Coronary artery (tissue), 2 donors: ENCODE results near the gene C1QB.

Experiments used
- DNase-seq: peaks from one replicate; pipeline ENCODE4 v3.0.0-alpha.2; 2017; ENCODE audit warnings: low spot score
- H3K27ac ChIP-seq, 2 donors: fragments of 200-600 bp; sonication (generic); one replicate each; pipeline ENCODE4 v1.5.1; 2016 to 2019
- H3K4me3 ChIP-seq: fragments of 200-600 bp; sonication (generic); 2 replicates; pipeline ENCODE4 v1.5.1; 2016; ENCODE audit warnings: mild to moderate bottlenecking, moderate library complexity
- CTCF ChIP-seq: fragments of 200-600 bp; sonication (generic); IDR thresholded peaks from one replicate; pipeline ENCODE4 v1.5.1; 2019; ENCODE audit warnings: antibody characterized with exemption

The C1QB gene

DNA sequence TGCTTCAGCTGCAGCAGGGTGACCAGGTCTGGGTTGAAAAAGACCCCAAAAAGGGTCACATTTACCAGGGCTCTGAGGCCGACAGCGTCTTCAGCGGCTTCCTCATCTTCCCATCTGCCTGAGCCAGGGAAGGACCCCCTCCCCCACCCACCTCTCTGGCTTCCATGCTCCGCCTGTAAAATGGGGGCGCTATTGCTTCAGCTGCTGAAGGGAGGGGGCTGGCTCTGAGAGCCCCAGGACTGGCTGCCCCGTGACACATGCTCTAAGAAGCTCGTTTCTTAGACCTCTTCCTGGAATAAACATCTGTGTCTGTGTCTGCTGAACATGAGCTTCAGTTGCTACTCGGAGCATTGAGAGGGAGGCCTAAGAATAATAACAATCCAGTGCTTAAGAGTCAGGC lies 13.8 kb upstream of the C1QB start:
- no peak for DNase-seq
- H3K4me3 ChIP-seq = peak overlapping the region; percentile 45

DNA sequence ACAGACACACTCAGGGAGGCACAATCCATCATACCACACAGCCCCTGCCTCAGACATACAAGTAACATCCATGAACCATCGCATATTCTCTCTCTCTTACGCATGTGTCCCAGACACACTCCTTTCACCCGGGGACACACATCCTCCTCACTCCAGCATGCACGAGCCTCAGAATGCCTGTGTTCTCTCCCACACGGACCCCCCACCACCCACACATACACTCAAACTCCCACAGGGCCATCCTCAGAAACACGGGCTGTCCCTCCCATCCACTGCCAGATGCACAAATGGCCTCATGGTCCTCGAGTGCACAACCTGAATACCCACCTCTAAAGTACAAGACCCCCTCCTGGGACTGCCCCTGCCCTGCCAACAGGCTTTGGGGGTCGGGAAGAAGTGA lies 11.8 kb upstream of the C1QB start:
- TF ChIP-seq CTCF = no peak
- DNase-seq = no peak
- no peak overlapping the region for H3K4me3 ChIP-seq
- no peak overlapping the region for H3K27ac ChIP-seq

More for the DNA sequence above, 13.8 kb upstream of the C1QB start:
- TF ChIP-seq CTCF = no peak
- H3K27ac ChIP-seq = peak overlapping the region in 1 of 2 donors; percentile 41

DNA sequence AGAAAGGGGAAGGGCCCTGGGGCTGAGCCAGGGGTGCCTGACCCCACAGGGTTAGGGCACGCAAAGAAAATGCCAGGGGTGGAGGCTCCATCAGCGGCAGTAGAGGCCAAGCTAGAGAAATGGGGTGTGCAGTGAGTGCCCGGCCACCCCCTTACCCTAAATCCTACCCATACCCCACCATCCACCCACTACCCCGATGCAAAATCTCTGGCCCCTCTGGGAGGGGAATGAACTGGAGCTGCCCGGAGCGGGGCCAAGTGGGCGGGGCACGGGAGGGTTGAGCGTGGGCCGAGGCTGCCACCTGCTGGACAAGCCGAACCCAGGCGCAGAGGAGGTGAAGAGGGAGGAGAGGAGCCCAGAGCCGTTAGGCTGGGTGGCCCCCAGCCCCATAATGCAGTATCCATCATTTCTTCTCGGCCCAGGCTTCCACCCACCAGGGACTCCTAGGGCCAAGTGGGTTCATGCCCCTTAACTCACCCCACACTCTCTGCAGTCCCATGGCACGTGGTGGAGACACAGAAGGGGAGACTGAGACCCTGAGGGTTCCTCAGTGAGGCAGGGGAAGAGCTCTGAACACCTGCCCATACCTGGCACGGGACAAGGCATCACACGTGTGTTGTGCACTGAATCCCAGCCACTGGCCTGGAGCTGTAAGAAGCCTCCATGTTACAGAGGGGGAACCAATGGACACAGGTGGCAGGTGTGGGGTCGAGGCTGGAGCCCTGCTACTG lies 11.0 kb upstream of the C1QB start:
- peak; percentile 90 for TF ChIP-seq CTCF
- peak overlapping the region; percentile 50 for H3K4me3 ChIP-seq
- peak overlapping the region in 1 of 2 donors; percentile 1 for H3K27ac ChIP-seq
- DNase-seq = peak; percentile 81

- H3K4me3 ChIP-seq = peak within 1 kb of the TSS; percentile 61
- no peak for DNase-seq
These were observed 9.7 kb upstream of the C1QB start, which contains the start of gene C1QC for GRCh38 chr1:22643381-22643780. Gene C1QC, plus strand, starts transcription at chr1:22643633. Its CDS starts 391 bp downstream, at chr1:22644024.

DNA sequence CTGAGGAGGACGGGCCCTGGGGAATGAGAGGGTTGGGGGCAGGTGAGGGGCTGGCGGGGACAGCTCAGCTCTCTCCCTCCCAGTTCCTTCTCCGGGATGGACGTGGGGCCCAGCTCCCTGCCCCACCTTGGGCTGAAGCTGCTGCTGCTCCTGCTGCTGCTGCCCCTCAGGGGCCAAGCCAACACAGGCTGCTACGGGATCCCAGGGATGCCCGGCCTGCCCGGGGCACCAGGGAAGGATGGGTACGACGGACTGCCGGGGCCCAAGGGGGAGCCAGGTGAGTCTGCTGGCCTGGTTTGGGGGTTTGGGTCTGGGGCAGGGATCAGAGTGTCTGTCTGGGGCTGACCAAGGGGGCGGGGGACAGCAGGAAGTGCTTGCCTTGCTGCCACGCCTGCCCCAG lies 9.1 kb upstream of the C1QB start:
- TF ChIP-seq CTCF = no peak
- H3K4me3 ChIP-seq = peak overlapping the region; percentile 61
- no peak for DNase-seq
- peak overlapping the region in 1 of 2 donors; percentile 83 for H3K27ac ChIP-seq

More at GRCh38 chr1:22643381-22643780, 9.7 kb upstream of the C1QB start, which contains the start of gene C1QC:
- TF ChIP-seq CTCF = no peak
- H3K27ac ChIP-seq = peak within 1 kb of the TSS in 1 of 2 donors; percentile 83

DNA sequence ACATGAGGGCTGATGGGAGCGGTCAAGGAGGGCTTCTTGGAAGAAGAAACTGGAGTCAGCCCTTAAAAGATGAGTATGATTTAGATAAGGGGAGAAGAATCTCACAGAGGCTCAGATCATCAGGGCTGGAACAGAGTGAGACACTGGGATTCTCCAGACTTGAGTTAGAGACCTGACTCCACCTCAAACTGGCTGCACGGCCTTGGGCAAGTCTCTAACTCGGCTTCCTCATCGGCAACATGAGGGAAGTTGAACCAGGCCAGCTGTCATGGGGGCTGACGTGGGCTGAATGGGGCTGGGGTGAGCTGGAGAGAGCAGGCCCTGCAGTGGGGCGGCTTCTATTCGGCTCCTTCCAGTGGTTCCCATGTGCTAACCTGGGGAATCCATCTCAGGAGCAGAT lies 7.1 kb upstream of the C1QB start:
- Histone ChIP-seq H3K27ac (peak overlapping the region in 1 of 2 donors; percentile 83), H3K4me3 (peak overlapping the region; percentile 61)
- DNase-seq = no peak
- no peak for TF ChIP-seq CTCF

DNA sequence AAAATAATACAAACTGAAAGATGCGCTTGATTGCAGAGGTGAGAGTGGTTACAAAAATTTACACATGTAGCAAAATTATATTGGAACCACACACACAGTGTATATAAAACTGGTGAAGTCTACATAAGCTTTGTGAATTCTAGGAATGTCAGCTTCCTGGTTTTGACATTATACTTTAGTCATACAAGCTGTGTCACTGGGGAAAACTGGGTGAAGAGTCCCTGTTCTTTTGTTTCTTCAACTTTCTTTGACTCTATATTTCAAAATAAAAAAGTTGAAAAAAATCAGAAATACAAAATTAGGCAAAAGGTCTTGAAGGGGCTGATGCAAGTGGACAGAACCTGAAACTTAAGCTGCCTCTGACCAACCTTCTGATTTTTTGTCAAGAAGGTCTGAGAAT lies 6.7 kb upstream of the C1QB start:
- Histone ChIP-seq H3K4me3 (peak overlapping the region; percentile 61), H3K27ac (peak overlapping the region in 1 of 2 donors; percentile 83)
- DNase-seq = no peak
- TF ChIP-seq CTCF = no peak
